ENCODE results near the gene C1QTNF8. TPM values are rescaled to one million over a fixed set of nuclear protein-coding genes. Genes with fewer than 3 reads are reported as not detected.

The C1QTNF8 gene
- total RNA-seq, 2 experiments from 2014 or later = not detected

GRCh38 chr16:1055557-1055924 is 40.5 kb downstream of the C1QTNF8 start:
- Histone ChIP-seq H3K4me3 (ENCODE audit: low read depth, low read length, poor library complexity, severe bottlenecking) (no peak overlapping the region), H3K36me3 (ENCODE audit: insufficient read depth, low read length) (no peaks in the 10 kb centered on the region), H3K79me2 (ENCODE audit: insufficient read depth, low read depth, low read length) (no peaks in the 10 kb centered on the region), H3K4me2 (ENCODE audit: low read length) (no peak overlapping the region), H3K9me3 (ENCODE audit: low read length) (no peaks in the 10 kb centered on the region), H3K27ac (ENCODE audit: low read depth, low read length, poor library complexity, severe bottlenecking) (no peak overlapping the region), H3K4me1 (ENCODE audit: insufficient read depth, low read length, poor library complexity, severe bottlenecking) (no peaks in the 10 kb centered on the region), H4K20me1 (ENCODE audit: insufficient read depth, low read length) (no peaks in the 10 kb centered on the region), H3K9me2 (ENCODE audit: insufficient read depth, low read length) (no peaks in the 10 kb centered on the region), H2AFZ (ENCODE audit: low read length) (no peak overlapping the region)
- TF ChIP-seq CTCF (conservative IDR thresholded peaks at IDR 0.05; ENCODE audit: low read length) (no peak), EZH2phosphoT487 (IDR thresholded peaks at IDR 0.05; ENCODE audit: borderline replicate concordance, low read depth, low read length) (no peak)
- intact Hi-C loops (cut with micrococcal nuclease; ENCODE audit: unreplicated experiment) = loop anchor here (2.0 kb wide), 1 partner anchor 243 kb away; no protein-coding TSS in a partner anchor
- no TSS peak for BruUV-seq (replicated peaks)
- ChIA-PET CTCF (ENCODE audit: unreplicated experiment) (no interaction called here), POLR2A (no interaction called here)
- DNase-seq (ENCODE audit: low spot score) = no peak

- intact Hi-C loops (cut with micrococcal nuclease; ENCODE audit: unreplicated experiment) = loop anchor here (2.0 kb wide), 1 partner anchor 242 kb away; no protein-coding TSS in a partner anchor
- CTCF ChIA-PET (ENCODE audit: unreplicated experiment) = no interaction called here
- POLR2A ChIA-PET = no interaction called here
Observed at GRCh38 chr16:1054660-1055556, 41.1 kb downstream of the C1QTNF8 start.

More at GRCh38 chr16:1054660-1055556, 41.1 kb downstream of the C1QTNF8 start:
- H4K20me1 ChIP-seq (ENCODE audit: insufficient read depth, low read length) = no peaks in the 10 kb centered on the region
- no peaks in the 10 kb centered on the region for H3K9me2 ChIP-seq (ENCODE audit: insufficient read depth, low read length)
- H3K27ac ChIP-seq (ENCODE audit: low read depth, low read length, poor library complexity, severe bottlenecking) = no peak overlapping the region
- H3K4me3 ChIP-seq (ENCODE audit: low read depth, low read length, poor library complexity, severe bottlenecking) = no peak overlapping the region
- H2AFZ ChIP-seq (ENCODE audit: low read length) = no peak overlapping the region
- H3K9me3 ChIP-seq (ENCODE audit: low read length) = no peaks in the 10 kb centered on the region
- H3K36me3 ChIP-seq (ENCODE audit: insufficient read depth, low read length) = no peaks in the 10 kb centered on the region
- no peak overlapping the region for H3K4me2 ChIP-seq (ENCODE audit: low read length)
- H3K79me2 ChIP-seq (ENCODE audit: insufficient read depth, low read depth, low read length) = no peaks in the 10 kb centered on the region
- TF ChIP-seq CTCF (conservative IDR thresholded peaks at IDR 0.05; ENCODE audit: low read length) (peak; percentile 62), EZH2phosphoT487 (IDR thresholded peaks at IDR 0.05; ENCODE audit: borderline replicate concordance, low read depth, low read length) (no peak)
- peak; percentile 7 for DNase-seq (ENCODE audit: low spot score)
- no peaks in the 10 kb centered on the region for H3K4me1 ChIP-seq (ENCODE audit: insufficient read depth, low read length, poor library complexity, severe bottlenecking)
- no TSS peak for BruUV-seq (replicated peaks)
